HepG2 (cell line): ENCODE results near the gene MIDN. TPM values are rescaled to one million over a fixed set of nuclear protein-coding genes. Genes with fewer than 3 reads are reported as not detected.

Experiments
- AGO1 ChIP-seq: fragments of 200-400 bp; formaldehyde crosslinking; IDR thresholded peaks from 2 replicates; pipeline ENCODE4 v1.6.1; 2017; ENCODE audit warnings: mild to moderate bottlenecking, low read depth, low read length, moderate library complexity; ENCODE audit not compliant: poor library complexity, severe bottlenecking
- ARID5B ChIP-seq: IDR thresholded peaks from 2 replicates; pipeline ENCODE4 v1.4.0; 2020; ENCODE audit warnings: mild to moderate bottlenecking, missing genetic modification reagents
- CBFB ChIP-seq: sonication (generic); formaldehyde crosslinking; IDR thresholded peaks from 2 replicates; pipeline ENCODE4 v1.4.0; 2020; ENCODE audit warnings: missing genetic modification reagents
- CREBL2 ChIP-seq: sonication (generic); formaldehyde crosslinking; IDR thresholded peaks from 2 replicates; pipeline ENCODE4 v1.8.1; 2023; ENCODE audit warnings: missing genetic modification reagents, mild to moderate bottlenecking, borderline replicate concordance
- EZH2 ChIP-seq: conservative IDR thresholded peaks from 2 replicates; pipeline ENCODE4 v1.6.1; 2012; ENCODE audit warnings: mild to moderate bottlenecking, low read depth, low read length, moderate library complexity
- FOXC1 ChIP-seq: sonication (generic); formaldehyde crosslinking; IDR thresholded peaks from 2 replicates; pipeline ENCODE4 v1.8.0; 2022; ENCODE audit warnings: mild to moderate bottlenecking, missing genetic modification reagents, borderline replicate concordance
- GABPB1 ChIP-seq: IDR thresholded peaks from 2 replicates; pipeline ENCODE4 v1.6.1; 2016; ENCODE audit warnings: mild to moderate bottlenecking, missing genetic modification reagents, moderate library complexity, missing compliant biosample characterization
- GATAD1 ChIP-seq: IDR thresholded peaks from 2 replicates; pipeline ENCODE4 v1.6.1; 2016; ENCODE audit warnings: missing genetic modification reagents, missing compliant biosample characterization
- KDM5B ChIP-seq: sonication (generic); formaldehyde crosslinking; IDR thresholded peaks from 2 replicates; pipeline ENCODE4 v1.4.0; 2020; ENCODE audit warnings: missing genetic modification reagents, mild to moderate bottlenecking, borderline replicate concordance
- MAF1 ChIP-seq: sonication (generic); formaldehyde crosslinking; IDR thresholded peaks from 2 replicates; pipeline ENCODE4 v1.5.0; 2020; ENCODE audit warnings: missing genetic modification reagents, borderline replicate concordance
- MED1 ChIP-seq: sonication (generic); formaldehyde crosslinking; IDR thresholded peaks from 2 replicates; pipeline ENCODE4 v1.4.0; 2020; ENCODE audit warnings: missing genetic modification reagents
- MTF2 ChIP-seq: sonication (generic); formaldehyde crosslinking; IDR thresholded peaks from 2 replicates; pipeline ENCODE4 v1.5.0; 2020; ENCODE audit warnings: missing genetic modification reagents, borderline replicate concordance
- NFAT5 ChIP-seq: sonication (generic); formaldehyde crosslinking; IDR thresholded peaks from 2 replicates; pipeline ENCODE4 v1.4.0; 2020; ENCODE audit warnings: missing genetic modification reagents
- SP140L ChIP-seq: sonication (generic); formaldehyde crosslinking; IDR thresholded peaks from 2 replicates; pipeline ENCODE4 v1.4.0; 2020; ENCODE audit warnings: missing genetic modification reagents, borderline replicate concordance
- ZNF414 ChIP-seq: sonication (generic); formaldehyde crosslinking; IDR thresholded peaks from 2 replicates; pipeline ENCODE4 v1.5.0; 2020; ENCODE audit warnings: missing genetic modification reagents
- ZNF550 ChIP-seq: sonication (generic); formaldehyde crosslinking; IDR thresholded peaks from 2 replicates; pipeline ENCODE4 v1.4.0; 2020; ENCODE audit warnings: mild to moderate bottlenecking, missing genetic modification reagents, borderline replicate concordance
- ZNF607 ChIP-seq: sonication (generic); formaldehyde crosslinking; IDR thresholded peaks from 2 replicates; pipeline ENCODE4 v1.5.1; 2020; ENCODE audit warnings: missing genetic modification reagents, mild to moderate bottlenecking, borderline replicate concordance
- ZNF614 ChIP-seq: IDR thresholded peaks from 2 replicates; pipeline ENCODE4 v1.6.1; 2018; ENCODE audit warnings: missing biosample characterization, missing genetic modification reagents, inconsistent platforms, borderline replicate concordance
- polyA plus RNA-seq, 8 experiments: library from polyadenylated mRNA; depleted of rRNA in 3 of 8; stranded (reverse) in 7 of 8; unstranded in 1 of 8; fragments of >200 nt; fragmentation: Illumina TruSeq in 4 of 8; extraction: Trizol in 4 of 8; gene quantifications; 2 replicates each; pipeline versions ENCODE4 v1.2.1 to v1.2.3, GENCODE V29; 2011 to 2016; ENCODE audit warnings: low read depth in 4 of 8, missing spikeins in 1 of 8, mixed read lengths in 1 of 8; ENCODE audit not compliant: insufficient read depth in 1 of 8
- total RNA-seq, 5 experiments: library from RNA; depleted of rRNA; stranded (reverse); fragments of >200 nt; fragmentation: Illumina TruSeq; extraction: Trizol; gene quantifications; 2 replicates each; pipeline ENCODE4 v1.2.3, GENCODE V29; 2016; ENCODE audit warnings: low read depth in 1 of 5

MIDN gene
- total and polyA plus RNA-seq, 2 of the 13 experiments (the other 11 are each of a cell fraction or from before 2014, with no cell fraction given): 8.4 to 18.0 TPM

GRCh38 chr19:1279782-1280341 lies 31.5 kb downstream of the MIDN start (continued):
- TF ChIP-seq NFAT5 (CRISPR knock-in tag) (no peak), SP140L (CRISPR knock-in tag) (no peak), GABPB1 (CRISPR knock-in tag) (peak; percentile 31; the same call in 1 of the 2 replicates), CREBL2 (CRISPR knock-in tag) (no peak), GATAD1 (CRISPR knock-in tag) (0 out of 2 replicates have a peak, but pooled peaks have one; percentile 50), ARID5B (CRISPR knock-in tag) (peak; percentile 23; the same call in 1 of the 2 replicates), FOXC1 (0 out of 2 replicates have a peak, but pooled peaks have one; percentile 70), ZNF414 (CRISPR knock-in tag) (no peak), AGO1 (no peak), MED1 (CRISPR knock-in tag) (peak; percentile 43; the same call in 1 of the 2 replicates), ZNF614 (CRISPR knock-in tag) (peak; percentile 69; the same call in 1 of the 2 replicates), ZNF550 (CRISPR knock-in tag) (no peak), CBFB (CRISPR knock-in tag) (peak; percentile 47; the same call in 1 of the 2 replicates), KDM5B (CRISPR knock-in tag) (peak; percentile 57; the same call in 1 of the 2 replicates), EZH2 (no peak), MTF2 (CRISPR knock-in tag) (no peak), MAF1 (CRISPR knock-in tag) (no peak), ZNF607 (CRISPR knock-in tag) (peak; percentile 46; the same call in 1 of the 2 replicates)
